Measurements from ENCODE around the gene COLGALT1. TPM values are rescaled to one million over a fixed set of nuclear protein-coding genes. Genes with fewer than 3 reads are reported as not detected.

The COLGALT1 gene
- total and polyA plus RNA-seq, 2 experiments from 2014 or later, result 18.2 to 63.4 TPM

GRCh38 chr19:17627921-17628320 is 72.5 kb downstream of the COLGALT1 start:
- Mint-ChIP-seq H3K4me3 (no peak overlapping the region), H3K27me3 (ENCODE audit: insufficient read depth, low read depth, poor library complexity) (peaks cover 14% of the 10 kb centered on the region), H3K27ac (no peak overlapping the region), H3K9me3 (no peaks in the 10 kb centered on the region), H3K4me1 (no peaks in the 10 kb centered on the region), H3K36me3 (ENCODE audit: low read depth) (peaks cover 43% of the 10 kb centered on the region)
- no peak for TF ChIP-seq POLR2AphosphoS5 (IDR thresholded peaks at IDR 0.05; ENCODE audit: low read depth)
- TF ChIP-seq ZNF462 (CRISPR knock-in tag; IDR thresholded peaks at IDR 0.05), result no peak
- TF ChIP-seq ETS1 (IDR thresholded peaks at IDR 0.05), result no peak
- no peak for TF ChIP-seq CTCF (conservative IDR thresholded peaks at IDR 0.05; ENCODE audit: low read depth in 2 of 2)
- no peak for TF ChIP-seq ZNF331 (CRISPR knock-in tag; IDR thresholded peaks at IDR 0.05; ENCODE audit: low read depth)
- TF ChIP-seq CREB1 (CRISPR knock-in tag; IDR thresholded peaks at IDR 0.05; ENCODE audit: low read depth), result no peak
- TF ChIP-seq NANOG (IDR thresholded peaks at IDR 0.05; ENCODE audit: borderline replicate concordance), result no peak
- TF ChIP-seq EZH2phosphoT487 (IDR thresholded peaks at IDR 0.05; ENCODE audit: unreplicated experiment), result no peak
- TF ChIP-seq JUNB (IDR thresholded peaks at IDR 0.05; ENCODE audit: unreplicated experiment), result no peak
- TF ChIP-seq REST (IDR thresholded peaks at IDR 0.05; ENCODE audit: unreplicated experiment), result no peak
- TF ChIP-seq ZNF114 (CRISPR knock-in tag; IDR thresholded peaks at IDR 0.05), result no peak
- no peak for TF ChIP-seq EZH2 (IDR thresholded peaks at IDR 0.05; ENCODE audit: low read depth, unreplicated experiment)
- ATAC-seq (no peak), DNase-seq (ENCODE audit: low spot score) (no peak)
- no peaks in the 10 kb centered on the region for H3K36me3 ChIP-seq (ENCODE audit: insufficient read depth)
- H4K20me1 ChIP-seq (replicated peaks; ENCODE audit: insufficient read depth), result no peaks in the 10 kb centered on the region; the same call in 1 of the 2 replicates
- no peaks in the 10 kb centered on the region for H3K27me3 ChIP-seq (ENCODE audit: insufficient read depth)
- no peak overlapping the region for H3K4me2 ChIP-seq
- H3K4me1 ChIP-seq (ENCODE audit: insufficient read depth), result no peaks in the 10 kb centered on the region
- 0 out of 2 replicates have a peak, but pooled peaks cover 2% of the 10 kb centered on the region for H3F3A ChIP-seq (replicated peaks; ENCODE audit: low read depth)
- no peaks in the 10 kb centered on the region for H3K9me2 ChIP-seq (ENCODE audit: insufficient read depth)
- no peak overlapping the region for H2AFZ ChIP-seq
- no peaks in the 10 kb centered on the region for H3K79me2 ChIP-seq (replicated peaks; ENCODE audit: insufficient read depth)
- H3K4me3 ChIP-seq, result no peak overlapping the region
- H3K27ac ChIP-seq (ENCODE audit: low read depth), result no peak overlapping the region
